HG03108 (cell line): ENCODE data around the gene YBEY.
"Not testable (repeated sequence)": the region's sequence is repeated elsewhere in the genome, so short reads cannot be mapped to it uniquely, and the experiment has no call there.

Experiments used
- ATAC-seq: cut with Tn5 transposase; IDR thresholded peaks from one replicate; pipeline ENCODE4 v1.9.1; 2021; ENCODE audit warnings: moderate library complexity; ENCODE audit not compliant: unreplicated experiment

Gene YBEY, protein sequence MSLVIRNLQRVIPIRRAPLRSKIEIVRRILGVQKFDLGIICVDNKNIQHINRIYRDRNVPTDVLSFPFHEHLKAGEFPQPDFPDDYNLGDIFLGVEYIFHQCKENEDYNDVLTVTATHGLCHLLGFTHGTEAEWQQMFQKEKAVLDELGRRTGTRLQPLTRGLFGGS

DNA sequence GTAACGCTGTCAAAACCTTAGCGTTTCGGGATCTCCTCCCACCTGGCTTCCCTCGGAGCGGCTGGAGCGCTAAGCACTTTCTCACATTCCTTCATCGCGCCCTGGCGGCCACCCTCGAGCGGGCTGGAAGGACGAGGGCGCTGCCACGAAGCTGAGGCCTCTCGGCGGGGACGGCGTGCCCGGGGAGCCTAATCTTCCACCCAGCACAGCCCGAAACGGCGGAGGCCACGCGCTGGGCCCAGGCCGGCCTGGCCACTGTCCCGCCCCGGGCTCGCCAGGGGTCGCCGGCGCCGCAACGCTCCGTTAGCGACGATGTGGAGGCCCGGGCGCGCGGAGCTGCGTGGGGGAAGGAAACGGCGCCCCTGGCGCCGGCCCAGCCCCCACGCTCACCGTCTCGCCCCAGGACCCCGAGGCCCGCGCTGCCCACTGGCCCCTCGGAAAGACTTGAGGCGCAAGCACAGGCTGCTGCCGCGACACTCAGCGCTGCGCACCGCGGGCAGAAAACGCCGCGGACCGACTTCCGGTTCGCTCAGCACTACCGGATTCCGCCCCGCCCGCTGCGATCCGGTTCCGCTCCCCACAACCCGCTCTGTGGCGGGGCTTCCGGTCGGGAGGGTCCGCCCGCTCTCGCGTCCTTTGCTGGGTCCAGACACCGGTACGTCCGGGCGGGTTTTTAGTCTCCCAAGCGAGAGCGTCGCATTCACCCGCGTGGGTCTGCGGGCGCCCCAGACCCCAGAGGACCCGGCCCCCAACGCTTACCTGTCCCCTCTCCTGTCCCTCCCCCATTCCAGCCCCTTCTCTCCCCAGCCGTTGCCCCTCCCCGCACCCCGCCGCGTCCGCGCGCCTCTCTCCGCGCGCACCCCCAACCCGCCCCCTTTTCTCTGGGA is at the start of gene YBEY:
YBEY (plus strand) TSS at position 582 of the 887 bp plus-strand sequence. CDS start 572 bp downstream, outside the sequence.
- ATAC-seq, result peak; percentile 82

DNA sequence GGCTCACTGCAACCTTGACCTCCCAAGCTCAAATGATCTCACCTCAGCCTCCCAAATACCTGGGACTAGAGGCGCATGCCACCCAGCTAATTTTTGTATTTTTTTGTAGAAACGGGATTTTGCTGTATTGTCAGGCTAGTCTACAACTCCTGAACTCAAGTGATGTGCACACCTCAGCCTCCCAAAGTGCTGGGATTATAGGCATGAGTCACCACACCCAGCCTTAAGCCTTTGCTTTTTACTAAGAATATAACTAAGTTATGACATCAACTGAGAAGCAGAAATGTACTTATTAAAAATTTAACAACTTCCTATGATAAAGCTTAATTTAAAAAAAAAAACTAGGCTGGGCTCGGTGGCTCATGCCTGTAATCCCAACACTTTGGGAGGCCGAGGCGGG is 48.7 kb upstream of the YBEY start:
- ATAC-seq, result no peak

DNA sequence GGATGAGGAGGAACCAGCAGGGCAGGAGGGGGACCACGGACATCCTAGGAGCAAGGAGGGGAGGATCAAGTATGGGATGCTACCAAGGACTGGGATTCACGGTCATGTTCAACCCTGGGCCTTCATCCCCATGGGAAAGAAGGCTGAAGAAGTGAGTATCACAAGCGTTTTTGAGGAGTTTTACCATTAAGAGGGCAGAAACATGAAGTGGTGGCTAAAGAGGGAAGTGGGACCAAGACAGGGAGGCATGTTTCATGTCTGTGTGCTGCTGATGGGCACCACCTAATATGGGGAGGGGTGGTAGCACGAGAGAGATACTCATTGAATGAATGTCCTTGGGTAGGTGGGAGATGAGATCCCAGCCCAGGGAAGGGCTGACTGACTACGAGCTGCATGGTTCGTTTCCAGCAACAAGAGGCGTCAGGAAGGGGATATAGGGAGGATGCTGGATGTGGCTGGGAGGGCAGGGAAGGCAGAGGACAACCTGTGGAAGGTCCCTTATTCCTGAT is 46.3 kb upstream of the YBEY start:
- no peak for ATAC-seq

DNA sequence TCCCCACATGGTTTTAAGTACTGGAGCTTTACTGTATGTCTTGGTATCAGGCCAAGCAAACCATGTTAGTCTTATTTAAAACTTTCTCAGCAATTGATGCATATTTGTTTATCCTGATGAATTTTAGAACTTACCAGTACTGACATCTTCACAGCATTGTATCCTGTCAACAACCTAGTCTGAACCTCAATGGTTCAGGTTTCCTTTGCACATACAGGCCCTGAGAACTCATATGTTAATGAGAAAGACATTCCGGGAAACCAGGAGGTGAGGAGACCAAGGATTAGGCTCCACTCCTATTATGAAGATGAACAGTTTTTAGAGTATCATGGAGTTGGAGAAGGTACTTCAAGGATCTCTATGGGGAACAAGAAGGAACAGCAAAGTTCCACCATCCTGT is 44.6 kb upstream of the YBEY start:
- ATAC-seq, result not testable (repeated sequence)

DNA sequence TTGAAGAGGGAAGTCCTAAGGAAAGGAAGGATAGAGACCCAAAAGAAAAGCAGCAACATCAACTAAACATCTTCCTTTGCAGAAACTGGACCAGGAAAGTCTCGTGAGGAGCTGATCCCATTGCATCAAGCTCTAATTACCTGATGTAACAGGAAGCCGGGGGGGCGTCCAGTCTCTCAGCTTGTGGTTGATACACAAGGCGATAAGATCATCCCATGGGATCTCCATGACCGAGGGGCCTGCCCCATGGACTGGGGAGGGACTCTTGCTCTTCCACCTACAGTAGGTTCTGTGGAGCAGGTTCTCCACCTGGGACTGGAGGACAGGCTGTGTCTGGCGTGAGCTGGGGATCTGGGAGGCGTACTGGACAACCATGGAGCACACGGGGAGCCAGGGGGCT is 42.8 kb upstream of the YBEY start:
- no peak for ATAC-seq

DNA sequence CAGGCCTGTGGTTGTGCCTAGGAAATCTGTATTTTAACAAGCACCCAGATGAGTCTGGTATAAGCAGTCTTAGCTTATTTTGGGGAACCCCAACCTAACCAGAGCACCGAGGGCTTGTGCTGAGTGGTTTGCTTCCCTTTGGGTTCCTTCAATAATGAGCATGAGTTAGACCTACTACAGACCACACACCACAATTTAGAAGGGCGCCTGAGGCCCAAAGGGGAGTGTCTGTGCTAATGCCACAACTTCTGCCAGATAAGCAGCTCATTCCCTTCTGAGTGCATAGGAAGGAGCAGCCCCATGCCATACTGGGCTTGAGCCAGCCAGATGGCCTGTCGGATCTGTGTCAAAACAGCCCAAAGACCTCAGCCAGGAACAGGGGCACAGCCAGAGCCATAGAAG is 42.2 kb upstream of the YBEY start:
- no peak for ATAC-seq

DNA sequence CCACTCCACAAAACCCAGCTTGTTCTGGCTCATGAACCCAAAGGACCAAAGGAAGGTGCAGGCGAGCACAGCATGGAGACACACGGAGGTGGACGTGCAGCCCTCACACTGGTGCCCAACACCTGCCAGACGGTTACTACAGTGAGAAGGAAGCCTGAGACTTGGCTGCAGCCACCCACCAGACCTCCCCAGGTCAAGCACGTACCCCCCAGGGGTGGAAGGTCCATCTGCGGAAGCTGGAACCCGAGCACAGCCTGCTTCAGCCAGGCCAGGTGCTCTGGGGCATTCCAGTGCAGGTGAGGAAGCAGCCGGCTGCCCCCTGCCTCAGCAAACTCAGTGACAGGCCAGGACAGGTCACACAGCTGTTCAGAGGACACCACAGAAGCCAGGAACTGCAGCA is 41.5 kb upstream of the YBEY start:
- no peak for ATAC-seq

DNA sequence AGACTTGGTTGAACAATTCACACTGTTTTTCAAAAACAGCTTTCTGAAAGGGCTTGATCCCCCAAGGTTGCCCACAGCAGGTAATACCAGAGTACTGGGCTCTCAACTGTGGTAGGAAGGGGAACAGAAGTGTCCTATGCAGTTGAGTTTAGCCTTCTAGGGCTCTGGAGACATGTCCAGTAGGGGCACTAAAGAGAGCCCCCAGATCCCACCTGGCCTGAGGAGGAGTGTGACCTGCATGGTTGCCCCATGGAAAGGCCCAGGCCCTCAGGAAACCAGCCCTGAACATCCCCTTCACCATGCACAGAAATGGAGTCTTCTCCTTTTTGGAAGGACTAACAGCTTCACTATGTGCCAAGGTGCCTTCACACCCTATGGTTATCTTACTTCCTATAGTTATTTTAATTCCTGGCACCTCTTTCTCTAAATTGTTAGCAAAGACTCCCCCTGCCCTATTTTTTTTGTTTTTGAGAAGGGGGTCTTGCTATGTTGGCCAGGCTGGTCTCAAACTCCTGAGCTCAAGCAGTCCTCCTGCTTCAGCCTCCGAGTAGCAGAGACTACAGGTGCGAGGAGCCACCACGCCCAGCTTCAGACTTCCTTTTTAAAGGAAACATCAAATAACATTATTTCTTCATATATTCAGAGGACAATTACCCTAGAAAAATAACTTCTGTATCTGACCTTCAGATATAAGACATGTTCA is 40.8 kb upstream of the YBEY start:
- no peak for ATAC-seq

DNA sequence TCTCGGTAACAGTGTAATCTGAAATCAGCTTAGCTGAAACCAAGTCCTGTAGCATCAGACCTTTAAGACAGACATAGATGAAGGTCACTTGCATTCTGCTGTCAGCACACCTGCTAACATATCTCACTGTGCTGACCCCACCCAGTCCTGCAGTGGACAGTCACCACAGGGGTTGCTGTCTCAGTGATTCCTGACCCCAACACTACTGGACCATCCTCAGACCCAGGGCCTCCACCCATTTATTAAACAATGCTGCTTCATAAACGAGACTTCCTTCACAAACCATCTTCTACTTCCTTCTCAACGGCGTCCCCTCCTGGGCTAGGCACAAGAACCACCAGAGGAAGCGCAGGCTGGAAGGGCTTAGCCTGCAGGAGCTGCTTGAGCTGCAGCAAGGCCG is 39.8 kb upstream of the YBEY start:
- ATAC-seq, result no peak

DNA sequence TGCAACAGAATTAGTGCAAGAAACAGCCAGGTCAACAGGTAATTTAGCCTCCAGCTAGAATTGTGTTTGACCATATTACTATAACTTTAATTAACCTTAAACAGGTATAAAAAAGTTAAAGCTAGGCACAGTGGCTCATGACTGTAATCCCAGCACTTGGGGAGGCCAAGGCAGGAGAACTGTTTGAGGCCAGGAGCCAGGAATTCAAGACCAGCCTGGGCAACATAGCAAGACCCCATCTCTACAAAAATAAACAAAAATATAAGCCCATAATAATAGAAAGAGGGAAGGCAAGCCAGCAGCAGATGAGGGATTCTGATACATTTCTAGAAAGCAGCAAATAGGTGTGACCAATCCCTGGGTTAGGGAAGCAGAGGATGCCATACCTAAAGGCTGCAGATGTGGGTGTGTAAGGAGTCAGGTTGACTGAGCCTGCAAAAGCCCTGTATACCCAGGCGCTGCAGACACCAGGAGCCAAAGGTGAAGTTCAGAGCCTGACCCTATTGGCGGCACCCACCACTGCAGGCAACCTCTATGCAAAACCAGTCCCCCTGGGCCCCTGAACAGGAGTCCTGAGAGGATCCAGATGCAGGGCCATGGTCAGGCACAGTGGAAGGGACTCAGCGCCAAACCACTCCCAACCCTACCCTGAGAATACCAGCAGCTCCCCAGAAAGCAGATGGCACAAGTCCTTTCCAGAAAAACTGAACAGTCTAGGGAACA is 38.3 kb upstream of the YBEY start:
- no peak for ATAC-seq

DNA sequence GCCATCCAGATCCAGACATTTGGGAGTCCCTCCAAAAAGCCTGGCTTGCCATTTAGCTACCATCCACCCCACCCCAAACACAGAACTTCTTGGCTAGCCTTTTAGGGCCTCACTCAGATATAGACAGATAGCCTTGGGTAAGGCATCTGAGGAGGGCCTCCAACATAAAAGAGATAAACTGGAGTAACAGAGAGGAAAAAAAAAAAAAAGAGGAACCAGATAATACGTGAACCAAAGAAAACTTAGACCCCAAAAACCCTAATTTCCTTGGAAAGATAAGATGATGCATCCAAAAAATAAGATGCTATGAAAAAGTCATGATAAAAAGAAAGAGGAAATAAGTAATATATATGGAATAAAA is 37.7 kb upstream of the YBEY start:
- ATAC-seq, result no peak

DNA sequence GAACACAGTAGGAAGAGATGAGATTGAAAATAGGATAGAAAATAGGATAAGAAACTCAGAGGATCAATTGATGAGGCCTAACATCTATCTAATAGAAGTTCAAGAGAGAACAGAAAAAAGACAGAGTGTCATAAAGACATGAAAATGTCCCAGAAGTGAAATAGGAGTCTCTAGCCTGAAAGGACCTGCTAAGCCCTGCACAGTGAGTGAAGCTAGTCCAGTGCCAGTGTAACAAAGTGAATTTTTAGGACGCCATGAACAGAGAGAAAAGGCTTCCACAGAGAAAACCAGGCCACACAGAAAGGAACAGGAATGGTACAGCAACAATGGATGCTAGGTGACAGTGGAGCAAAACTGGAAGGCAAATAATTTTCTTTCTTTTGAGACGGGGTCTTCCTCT is 37.3 kb upstream of the YBEY start:
- no peak for ATAC-seq

GRCh38 chr21:46250146-46250725 is 35.9 kb upstream of the YBEY start:
- ATAC-seq, result no peak

GRCh38 chr21:46252840-46253239 is 33.3 kb upstream of the YBEY start:
- ATAC-seq, result no peak

DNA sequence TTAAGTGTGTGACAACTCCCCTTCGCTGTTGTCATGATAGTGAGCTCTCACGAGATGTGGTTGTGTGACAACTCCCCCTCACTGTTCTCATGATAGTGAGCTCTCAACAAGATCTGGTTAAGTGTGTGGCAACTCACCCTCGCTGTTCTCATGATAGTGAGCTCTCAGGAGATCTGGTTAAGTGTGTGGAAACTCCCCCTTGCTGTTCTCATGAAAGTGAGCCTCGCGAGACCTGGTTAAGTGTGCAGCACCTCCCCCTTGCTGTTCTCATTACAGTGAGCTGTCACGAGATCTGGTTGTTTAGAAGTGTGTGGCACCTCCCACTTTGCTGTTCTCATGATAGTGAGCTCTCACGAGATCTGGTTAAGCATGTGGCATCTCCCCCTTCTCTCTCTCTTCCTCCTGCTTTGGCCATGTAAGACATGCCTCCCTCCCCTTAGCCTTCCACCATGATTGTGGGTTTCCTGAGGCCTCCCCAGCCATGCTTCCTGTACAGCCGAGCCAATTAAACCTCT is 32.5 kb upstream of the YBEY start:
- ATAC-seq, result peak; percentile 56

- ATAC-seq, result peak; percentile 50
Observed at GRCh38 chr21:46254208-46254975, 31.8 kb upstream of the YBEY start.

DNA sequence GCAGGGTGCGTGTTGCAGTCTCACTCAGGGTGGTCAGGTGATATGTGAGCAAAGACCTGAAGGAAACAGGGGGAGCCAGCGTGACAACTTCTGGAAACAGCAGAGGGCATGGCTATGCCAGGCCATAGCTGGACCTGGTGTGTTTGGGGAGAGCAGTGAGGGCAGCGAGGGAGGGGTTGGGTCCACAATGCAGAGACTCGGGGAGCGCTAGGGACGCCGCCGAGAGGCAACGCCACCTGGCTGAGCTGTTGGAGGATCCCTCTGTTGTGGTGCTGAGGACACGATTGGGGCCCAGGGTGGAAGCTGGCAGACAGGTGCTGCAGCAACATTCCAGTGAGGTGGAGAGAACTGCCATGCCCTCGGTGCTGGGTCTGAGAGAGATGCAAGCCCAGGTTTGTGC is 31.0 kb upstream of the YBEY start:
- no peak for ATAC-seq

- ATAC-seq, result no peak
Observed at GRCh38 chr21:46255758-46256337, 30.3 kb upstream of the YBEY start.

DNA sequence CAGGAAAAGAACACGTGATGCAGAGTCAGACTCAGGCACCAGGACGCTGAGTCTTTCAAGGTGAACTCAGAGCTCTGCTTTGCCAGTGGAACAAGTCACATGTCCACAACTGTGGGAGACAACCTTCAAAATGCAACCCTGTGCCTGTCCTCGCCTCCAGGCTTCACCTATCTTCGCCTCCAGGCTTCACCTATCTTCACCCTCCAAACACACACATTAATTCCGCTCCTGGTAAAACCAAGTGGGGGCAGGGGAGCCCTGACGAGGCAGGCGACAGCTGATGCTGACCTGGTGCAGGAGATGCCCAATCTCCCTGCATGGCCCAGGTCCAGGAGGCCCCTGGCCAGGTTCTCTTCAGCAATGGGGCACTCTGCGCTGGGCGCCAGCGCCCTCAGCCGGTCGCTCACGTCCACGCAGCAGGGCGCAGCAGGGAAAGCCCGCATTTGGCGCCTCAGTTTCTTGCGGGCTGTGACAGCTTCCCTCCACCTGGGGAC is 29.6 kb upstream of the YBEY start:
- no peak for ATAC-seq
